ENCODE results near the gene PPM1B.
"Not testable (repeated sequence)": the region's sequence is repeated elsewhere in the genome, so short reads cannot be mapped to it uniquely, and the experiment has no call there.

Gene PPM1B

GRCh38 chr2:44200759-44201158 is 32.1 kb downstream of the PPM1B start:
- DNase-seq (ENCODE audit: low read depth in 2 of 2), result no peak

GRCh38 chr2:44201648-44202165 is 33.0 kb downstream of the PPM1B start:
- DNase-seq (ENCODE audit: low read depth in 2 of 2), result no peak

GRCh38 chr2:44203542-44203941 is 34.9 kb downstream of the PPM1B start:
- no peak for DNase-seq (ENCODE audit: low read depth in 2 of 2)

GRCh38 chr2:44205169-44205568 is 36.5 kb downstream of the PPM1B start:
- no peak for DNase-seq (ENCODE audit: low read depth in 2 of 2)

GRCh38 chr2:44207102-44207501 is 38.4 kb downstream of the PPM1B start:
- no peak for DNase-seq (ENCODE audit: low read depth in 2 of 2)

DNA sequence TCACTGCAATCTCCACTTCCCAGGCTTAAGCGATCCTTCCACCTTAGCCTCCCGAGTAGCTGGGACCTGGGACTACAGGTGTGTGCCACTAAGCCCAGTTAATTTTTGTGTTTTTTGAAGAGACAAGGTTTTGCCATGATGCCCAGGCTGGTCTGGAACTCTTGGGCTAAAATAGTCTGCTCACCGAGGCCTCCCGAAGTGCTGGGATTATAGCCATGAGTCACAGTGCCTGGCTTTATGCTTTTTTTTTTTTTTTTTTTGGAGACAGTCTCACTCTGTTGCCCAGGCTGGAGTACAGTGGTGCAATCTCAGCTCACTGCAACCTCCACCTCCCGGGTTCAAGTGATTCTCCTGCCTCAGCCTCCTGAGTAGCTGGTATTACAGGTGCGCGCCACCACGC is 39.0 kb downstream of the PPM1B start:
- not testable (repeated sequence) for DNase-seq (ENCODE audit: low read depth in 2 of 2)

- no peak for DNase-seq (ENCODE audit: low read depth in 2 of 2)
These were observed 41.7 kb downstream of the PPM1B start for GRCh38 chr2:44210362-44210761.

GRCh38 chr2:44211183-44211582 is 42.5 kb downstream of the PPM1B start:
- DNase-seq (ENCODE audit: low read depth in 2 of 2), result no peak

DNA sequence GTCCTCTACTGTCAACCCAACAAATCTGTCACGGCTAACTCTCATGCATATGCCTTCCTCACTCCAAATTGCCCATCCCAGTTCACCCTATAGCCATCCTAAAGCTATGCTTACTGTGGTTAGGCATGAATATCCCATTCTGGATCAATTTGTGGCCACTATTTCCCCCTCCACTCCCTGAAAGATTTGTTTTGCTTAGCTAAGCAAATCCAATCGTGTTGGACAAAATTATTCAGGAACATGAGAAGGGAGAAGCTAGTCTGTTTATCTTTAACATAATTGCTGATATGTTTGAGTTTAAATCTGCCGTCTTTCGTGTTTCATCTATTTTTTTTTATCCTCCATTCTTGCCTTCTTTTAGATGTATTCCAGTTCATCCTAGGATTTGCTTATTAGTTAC is 43.6 kb downstream of the PPM1B start:
- no peak for DNase-seq (ENCODE audit: low read depth in 2 of 2)

DNA sequence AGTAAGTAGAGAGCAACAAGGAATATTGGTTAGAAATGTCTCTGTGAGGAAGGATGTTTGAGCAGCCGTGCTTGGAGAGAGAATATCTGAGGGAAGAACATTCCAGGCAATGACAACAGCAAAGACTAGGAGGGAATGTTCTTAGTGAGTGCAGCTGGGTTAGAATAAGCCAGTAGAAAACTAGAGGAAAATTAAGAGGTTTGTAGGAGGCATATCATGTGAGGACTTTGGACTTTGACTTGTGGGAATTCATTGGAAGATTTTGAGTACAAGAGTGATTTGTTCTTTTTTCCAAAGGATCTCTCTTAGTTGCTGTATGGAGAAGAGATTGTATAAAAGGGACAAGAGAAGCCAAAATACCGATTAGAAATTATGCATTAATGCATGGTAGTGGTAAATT is 47.2 kb downstream of the PPM1B start:
- DNase-seq (ENCODE audit: low read depth in 2 of 2), result no peak

- no peak for DNase-seq (ENCODE audit: low read depth in 2 of 2)
These were observed 50.1 kb downstream of the PPM1B start for GRCh38 chr2:44218771-44219170.

DNA sequence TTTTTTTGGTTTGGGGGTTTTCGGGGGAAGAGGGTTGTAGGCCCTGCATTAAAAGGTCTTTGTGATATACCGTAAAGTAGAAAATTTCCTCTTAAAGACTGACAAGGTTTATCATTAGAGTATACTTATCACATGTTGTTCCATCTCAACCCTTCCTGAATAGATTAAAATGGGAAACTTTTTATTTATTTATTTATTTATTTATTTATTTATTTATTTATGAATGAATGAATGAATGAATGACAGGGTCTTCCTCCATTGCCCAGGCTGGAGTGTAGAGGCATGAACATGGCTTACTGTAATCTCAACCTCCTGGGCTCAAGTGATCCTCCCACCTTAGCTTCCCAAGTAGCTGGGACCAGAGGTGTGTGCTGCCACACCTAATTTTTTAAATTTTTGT is 58.1 kb downstream of the PPM1B start:
- DNase-seq (ENCODE audit: low read depth in 2 of 2), result no peak

- DNase-seq (ENCODE audit: low read depth in 2 of 2), result no peak
These were observed 61.7 kb downstream of the PPM1B start for GRCh38 chr2:44230378-44230777.

GRCh38 chr2:44233450-44234128 is 64.9 kb downstream of the PPM1B start:
- no peak for DNase-seq (ENCODE audit: low read depth in 2 of 2)

DNA sequence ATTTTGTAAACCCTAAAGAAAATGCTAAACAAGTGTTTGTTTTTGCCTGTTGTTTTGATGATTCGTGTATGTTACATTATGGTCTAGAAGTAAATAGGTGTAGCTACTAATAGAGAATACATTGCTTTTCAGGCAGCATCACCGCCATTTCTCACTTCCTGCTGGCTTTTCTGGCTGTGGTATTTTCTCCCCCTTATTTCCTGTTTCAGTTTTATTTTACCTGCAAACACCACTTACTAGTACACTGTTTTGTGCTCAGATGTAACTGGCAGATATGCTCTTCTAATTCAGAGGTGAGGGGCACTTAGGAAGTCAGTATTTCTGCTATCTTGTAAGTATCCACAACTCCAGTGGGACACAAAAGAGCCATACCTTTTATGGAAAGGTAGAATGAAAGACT is 68.5 kb downstream of the PPM1B start:
- DNase-seq (ENCODE audit: low read depth in 2 of 2), result no peak

- no peak for DNase-seq (ENCODE audit: low read depth in 2 of 2)
These were observed 74.2 kb downstream of the PPM1B start for GRCh38 chr2:44242904-44243303.

DNA sequence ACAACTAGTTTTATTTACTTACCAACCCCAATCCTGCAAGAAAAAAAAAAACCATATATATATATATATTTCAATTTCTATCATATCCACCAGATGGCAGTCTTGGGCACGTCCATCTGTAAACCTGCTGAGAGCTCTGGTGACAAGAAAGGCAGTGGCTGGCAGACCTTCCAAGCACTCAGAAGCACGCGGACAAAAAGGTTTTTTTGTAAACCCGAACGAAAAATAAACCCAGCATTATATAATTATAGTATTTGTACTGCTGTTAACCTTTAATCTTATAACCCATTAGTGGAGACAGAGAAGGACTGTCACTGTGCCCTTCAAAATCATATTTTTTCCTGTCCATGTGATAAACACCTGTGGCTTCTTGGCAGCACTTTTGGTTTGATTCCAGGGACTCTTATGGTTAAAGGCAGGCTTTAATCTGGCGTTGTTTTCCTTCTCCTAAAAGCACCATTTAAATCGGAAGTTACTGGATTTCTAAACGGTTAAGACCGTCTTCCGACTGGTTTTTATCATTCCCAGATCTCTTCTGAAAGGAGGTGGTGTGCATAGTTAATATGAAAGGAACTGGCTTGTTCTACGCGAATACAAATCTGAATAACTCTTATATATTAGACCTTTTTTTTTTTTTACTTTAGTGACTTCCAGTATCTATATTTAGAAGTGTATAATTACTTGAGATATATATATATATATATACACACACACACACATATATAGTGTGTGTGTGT is 75.6 kb downstream of the PPM1B start:
- peak; percentile 22 to 26 for DNase-seq (ENCODE audit: low read depth in 2 of 2)

DNA sequence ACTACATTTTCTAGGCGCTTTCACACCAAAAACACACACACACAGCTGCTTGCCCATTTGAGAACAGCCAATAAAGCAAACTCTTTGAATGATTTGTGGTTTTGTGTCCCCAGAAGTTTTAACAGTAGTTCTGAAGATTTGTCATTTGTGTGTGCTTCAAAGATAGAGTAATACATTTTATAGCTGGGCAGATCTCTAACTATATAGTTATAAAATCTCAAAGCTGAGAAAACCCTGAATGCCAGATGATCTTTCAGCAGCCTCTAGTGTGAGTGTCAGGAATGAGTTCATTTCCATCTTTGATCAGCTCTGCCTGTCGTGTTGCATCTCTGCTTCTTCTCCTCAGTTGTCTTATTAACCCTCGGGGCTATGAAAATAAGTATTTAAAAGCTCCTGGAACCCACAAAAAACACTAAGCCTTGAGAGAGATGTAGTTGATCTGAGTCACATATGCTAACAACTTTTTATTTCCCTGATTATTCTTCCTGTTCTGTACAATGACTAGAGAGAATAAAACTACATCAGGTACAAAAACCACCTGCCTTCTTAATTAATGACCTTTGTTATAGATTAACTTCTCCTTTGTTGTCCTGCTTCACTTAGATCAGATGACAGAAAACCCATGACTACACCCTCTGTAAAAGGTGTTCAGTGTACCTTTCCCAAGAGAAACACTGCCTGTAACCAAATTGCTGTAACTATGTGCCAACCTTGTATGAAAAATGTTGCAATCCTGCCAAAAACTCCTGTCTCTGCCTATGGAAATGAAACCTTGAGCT is 76.6 kb downstream of the PPM1B start:
- DNase-seq (ENCODE audit: low read depth in 2 of 2), result no peak

DNA sequence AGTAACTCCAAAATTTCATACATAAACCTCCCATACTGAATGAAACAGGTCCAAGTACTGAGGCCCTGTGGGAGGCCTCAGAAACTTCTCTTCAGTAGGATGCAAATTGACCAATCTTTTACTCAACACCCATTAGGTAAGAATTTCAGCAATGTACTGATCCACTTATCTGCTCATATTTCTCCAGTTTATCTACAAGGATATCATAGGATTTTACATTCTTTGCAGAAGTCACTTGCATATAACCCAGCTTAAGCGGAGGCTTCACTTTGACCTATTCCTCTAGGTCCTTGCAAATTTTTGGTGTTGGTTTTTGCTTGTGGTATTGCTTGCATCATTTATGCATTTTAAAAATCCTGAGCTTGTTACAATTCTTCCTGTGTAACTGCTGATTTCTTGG is 77.8 kb downstream of the PPM1B start:
- DNase-seq (ENCODE audit: low read depth in 2 of 2), result no peak

GRCh38 chr2:44246840-44247369 is 78.2 kb downstream of the PPM1B start:
- DNase-seq (ENCODE audit: low read depth in 2 of 2), result no peak

- no peak for DNase-seq (ENCODE audit: low read depth in 2 of 2)
These were observed 79.2 kb downstream of the PPM1B start for GRCh38 chr2:44247924-44248323.

- not testable (repeated sequence) for DNase-seq (ENCODE audit: low read depth in 2 of 2)
These were observed 80.6 kb downstream of the PPM1B start for GRCh38 chr2:44249269-44249668.

Data from stimulated activated CD8-positive, alpha-beta memory T cell treated with anti-CD3 and anti-CD28 coated beads, Interleukin-2, amount 100 ng/mL, for 48 hours (primary cell).